CD4-positive, alpha-beta T cell treated with Interleukin-6 at 100 ng/mL for 8 hours (primary cell): ENCODE data around the gene KCNG3.
"Not testable (repeated sequence)": the region's sequence is repeated elsewhere in the genome, so short reads cannot be mapped to it uniquely, and the experiment has no call there.

Source experiments
- DNase-seq: peaks from one replicate; pipeline ENCODE4 v3.0.0-alpha.2; 2020; ENCODE audit warnings: mixed read lengths, low spot score

The KCNG3 gene

DNA sequence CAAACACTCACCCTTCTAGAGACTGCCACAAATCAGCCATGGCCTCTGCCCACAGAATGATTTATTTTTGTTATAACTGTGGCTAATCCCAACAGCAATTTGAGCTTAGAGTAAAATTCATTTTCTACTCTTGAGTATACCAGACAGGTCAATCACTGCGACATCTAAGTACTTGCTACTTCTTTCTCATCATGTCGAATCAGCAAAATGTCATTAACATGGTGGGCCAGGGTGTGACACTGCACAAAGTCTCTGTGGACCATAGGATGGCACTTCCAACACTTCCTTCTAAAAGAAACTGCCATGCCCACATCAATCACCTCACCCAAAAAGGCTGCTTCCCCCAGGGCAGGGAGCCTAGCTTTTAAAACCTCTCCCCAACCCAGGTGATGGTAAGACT, 64.4 kb downstream of the KCNG3 start:
- no peak for DNase-seq

DNA sequence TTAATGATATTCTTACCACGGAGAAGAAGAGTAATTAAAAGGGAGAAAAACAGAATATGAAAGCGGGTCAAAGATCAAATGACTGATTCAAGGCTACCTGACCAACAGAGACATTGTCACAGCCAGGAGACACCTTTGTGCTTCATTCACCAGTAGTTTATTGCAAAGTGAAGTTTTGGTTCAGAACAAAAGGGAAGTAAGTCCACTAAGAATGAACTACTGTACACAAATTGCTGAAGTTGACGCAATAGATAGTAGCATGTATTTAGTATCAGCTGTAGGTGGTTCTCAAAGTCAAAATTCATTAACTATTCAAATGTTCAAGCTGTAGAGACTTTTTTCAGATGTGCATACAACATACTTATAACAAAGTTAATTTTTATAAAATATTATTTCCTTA, 68.1 kb downstream of the KCNG3 start:
- no peak for DNase-seq

DNA sequence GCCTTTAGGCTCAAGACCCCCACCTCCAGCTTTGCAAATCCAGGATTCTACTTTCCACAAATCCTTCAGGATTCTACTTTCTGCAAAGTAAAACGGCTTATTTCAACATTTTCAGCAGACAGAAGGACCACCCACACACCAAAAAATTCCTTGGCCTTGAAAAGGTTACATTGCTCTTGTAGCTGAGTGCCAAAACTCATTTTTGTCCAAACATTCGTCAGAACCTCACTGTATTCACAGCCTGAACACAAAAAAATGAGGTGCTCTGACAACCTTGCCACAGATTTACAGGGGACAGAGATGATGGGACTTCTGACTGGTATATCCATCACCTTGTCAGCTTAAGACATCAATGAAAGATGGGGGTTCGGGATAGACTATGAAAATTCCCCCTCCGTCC, 69.7 kb downstream of the KCNG3 start:
- no peak for DNase-seq

DNA sequence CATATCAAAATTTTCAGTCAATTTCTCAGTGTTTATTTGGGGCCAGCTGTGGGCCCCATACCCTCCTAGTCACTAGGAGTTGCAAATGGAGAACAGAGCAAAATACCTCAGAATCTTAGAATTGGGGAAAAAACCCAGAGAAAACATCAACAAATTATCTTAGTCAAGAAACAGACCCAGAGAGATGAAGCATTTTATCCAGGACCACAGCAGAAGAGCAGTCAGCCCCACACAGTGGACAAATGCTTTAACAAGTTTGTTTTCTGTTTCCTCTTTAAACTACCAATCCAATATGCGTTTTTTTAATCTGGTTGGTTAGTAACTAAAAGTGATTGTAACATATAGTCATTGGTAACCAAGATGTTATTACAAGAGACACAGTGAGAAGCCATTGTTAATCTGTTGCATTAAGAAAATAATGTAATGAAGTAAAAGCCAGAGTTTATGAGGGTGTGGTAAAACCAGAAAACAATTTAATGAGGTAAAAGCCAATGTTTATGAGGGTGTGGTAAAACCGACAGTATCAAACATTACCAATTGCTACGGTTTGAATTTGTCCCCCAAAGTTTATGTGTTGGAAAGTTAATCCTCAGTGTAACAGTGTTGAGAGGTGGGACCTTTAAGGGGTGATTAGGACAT, 72.1 kb downstream of the KCNG3 start:
- DNase-seq = no peak

DNA sequence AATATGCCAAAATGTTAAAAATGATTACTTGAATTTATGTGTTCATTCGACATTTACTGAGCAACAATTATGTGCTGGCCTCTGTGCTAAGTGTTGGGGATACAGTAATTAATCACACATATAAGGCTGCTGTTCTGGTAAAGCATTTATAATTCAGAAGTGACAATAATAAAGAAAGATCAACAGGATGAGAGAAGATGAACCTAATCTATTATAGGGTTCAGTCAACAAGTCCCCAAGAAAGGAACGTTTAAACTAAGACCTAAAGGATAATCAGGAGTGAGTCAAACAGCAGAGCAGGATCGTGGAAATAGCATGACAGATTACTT, 72.7 kb downstream of the KCNG3 start:
- no peak for DNase-seq

DNA sequence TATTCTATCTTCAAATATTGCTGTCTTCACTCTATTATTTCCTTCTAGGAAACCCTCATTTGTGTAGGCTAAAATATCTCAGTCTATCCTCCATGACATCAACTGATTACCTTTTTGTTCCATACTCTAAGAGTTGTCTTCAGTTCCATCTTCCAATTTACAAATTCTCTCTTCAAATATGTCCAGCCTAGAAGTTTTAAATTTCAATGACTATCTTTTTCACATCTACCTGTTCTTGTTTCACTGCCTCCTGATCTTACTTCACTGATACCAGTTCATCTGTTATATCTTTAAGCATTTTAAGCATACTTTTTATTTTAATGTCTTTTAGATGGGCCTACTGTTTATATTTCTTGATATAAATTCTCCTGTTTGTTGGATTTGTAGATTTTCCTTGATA, 79.1 kb downstream of the KCNG3 start:
- DNase-seq = no peak

DNA sequence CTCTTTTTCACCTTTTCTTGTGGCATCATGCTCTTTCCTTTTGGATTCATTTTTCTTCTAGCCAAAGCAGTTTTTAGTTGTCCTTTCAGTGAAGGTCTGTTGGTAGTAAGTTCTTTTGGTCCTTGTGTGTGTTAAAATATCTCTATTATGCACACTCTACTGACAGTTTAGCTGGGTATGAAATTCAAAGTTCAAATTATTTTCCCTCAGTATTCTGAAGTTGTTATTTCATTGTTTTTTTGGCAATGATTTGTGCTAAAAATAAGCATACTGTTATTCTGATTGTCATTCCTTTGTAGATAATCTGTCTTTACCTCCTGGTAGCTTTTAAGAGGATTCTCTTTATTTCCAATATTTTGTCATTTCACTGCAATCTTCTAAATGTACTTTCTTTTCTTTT, 79.6 kb downstream of the KCNG3 start:
- DNase-seq = no peak

DNA sequence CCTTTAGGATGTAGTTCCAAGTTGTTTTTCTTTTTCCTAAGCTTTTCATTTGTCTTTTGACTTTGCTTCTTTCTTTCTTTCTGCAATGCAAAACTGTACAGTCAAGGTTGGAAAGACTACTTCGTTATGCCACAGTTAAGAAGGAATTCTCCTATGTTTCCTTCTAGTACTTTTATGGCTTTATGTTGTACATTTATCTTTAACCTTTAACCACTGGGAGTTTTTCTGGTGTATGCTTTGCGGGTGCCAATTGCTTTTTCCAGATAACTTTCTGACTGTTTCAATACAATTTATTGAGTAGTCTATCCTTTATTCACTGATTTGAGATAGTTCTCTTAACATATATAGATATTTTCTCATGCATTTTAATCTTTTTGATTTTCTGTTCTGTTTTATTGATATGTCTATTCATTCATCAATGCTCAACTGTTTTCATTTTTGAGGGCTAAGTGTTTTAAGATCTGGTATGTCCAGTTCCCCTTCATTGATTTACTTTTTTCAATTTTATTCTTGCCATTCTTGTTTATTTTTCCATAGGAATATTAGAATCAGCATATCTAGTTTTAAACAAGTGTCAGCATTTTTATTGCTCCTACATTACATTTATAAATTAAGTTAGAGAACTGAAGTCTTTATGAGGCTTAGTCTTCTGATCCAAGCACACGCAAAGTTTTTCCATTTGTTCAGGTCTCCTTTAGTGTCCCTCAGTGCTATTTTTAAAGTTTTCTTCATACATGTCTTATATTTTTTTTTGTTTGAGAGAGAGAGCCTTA, 82.9 kb downstream of the KCNG3 start:
- no peak for DNase-seq

DNA sequence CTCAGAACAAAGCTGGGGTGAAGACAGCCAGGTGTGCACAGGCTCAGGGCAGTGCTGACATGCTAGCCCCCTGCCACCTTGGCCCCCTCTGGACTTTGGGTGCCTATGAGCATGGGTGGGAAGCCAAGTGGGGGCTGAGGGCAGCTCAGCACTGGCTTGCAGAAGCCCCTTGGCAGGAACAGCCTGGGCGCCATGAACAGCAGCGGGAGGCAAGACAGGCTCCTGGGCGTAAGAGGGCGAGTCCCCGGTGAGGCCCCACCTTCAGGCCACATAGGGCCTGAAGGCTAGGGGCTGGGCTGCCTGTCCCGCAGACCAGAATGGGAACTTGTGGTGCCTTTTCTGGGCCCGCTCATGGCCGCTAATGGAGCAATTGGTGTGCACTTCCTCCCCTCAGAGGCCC, 85.8 kb downstream of the KCNG3 start:
- no peak for DNase-seq

DNA sequence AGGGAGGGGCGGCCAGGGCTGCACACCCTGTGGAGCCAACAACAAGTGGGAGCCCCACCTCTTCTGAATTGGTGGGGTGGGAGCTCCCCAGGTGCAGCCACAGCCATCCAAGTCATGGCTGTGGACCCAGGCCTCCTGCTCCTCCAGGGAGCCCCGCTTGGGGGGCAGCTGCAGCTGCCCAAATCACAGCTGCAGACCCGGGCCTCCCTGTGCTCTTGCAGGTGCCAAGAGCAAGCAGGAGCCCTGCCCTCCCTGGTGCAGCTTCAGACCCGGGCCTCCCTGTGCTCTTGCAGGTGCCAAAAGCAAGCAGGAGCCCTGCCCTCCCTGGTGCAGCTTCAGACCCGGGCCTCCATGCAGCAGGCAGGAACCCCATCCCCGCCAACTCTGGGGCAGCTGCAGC, 86.3 kb downstream of the KCNG3 start:
- DNase-seq = no peak

DNA sequence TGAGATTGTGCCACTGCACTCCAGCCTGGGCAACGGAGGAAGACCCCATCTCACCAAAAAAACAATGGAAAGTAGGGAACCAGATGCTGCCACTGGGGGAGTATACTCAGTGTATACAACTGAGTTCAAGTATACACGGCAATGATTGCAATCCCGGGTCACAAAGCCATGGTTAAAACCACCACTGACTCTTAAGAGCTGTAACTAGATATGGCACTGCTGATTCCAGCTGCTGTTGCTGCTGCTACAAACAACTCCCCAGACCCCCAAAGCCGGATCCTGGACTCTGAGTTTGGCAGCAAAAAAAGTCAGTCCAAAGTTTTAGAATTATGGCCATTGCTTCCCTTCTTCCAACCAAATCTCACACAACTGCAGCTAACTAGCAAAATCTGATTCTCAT, 89.1 kb downstream of the KCNG3 start:
- no peak for DNase-seq

DNA sequence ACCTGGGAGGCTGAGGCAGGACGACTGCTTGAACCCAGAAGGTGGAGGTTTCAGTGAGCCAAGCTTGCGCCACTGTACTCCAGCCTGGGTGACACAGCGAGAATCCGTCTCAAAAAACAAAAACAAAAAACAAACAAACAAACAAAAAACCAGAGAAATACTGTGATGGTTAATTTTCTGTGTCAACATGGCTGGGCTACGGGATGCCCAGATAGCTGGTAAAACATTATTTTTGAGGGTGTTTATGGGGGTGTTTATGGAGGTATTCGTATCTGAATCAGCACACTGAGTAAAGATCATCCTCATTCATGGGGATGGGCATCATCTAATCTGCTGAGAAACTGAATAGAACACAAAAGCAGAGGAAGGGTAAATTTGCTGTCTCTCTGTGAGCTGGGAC, 92.0 kb downstream of the KCNG3 start:
- no peak for DNase-seq

DNA sequence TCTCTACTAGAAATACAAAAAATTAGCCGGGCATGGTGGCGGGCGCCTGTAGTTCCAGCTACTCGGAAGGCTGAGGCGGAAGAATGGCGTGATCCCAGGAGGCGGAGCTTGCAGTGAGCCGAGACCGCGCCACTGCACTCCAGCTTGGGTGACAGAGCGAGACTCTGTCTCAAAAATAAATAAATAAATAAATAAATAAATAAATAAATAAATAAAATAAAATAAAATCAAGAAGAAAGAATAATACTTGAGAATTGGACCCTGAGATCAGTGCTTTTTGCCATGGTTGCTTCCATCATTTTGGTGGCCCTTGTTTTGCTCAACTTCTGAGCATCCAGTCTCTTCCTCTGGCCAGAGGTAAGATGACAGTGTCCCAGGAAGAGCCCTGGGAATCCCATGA, 95.7 kb downstream of the KCNG3 start:
- DNase-seq = not testable (repeated sequence)

DNA sequence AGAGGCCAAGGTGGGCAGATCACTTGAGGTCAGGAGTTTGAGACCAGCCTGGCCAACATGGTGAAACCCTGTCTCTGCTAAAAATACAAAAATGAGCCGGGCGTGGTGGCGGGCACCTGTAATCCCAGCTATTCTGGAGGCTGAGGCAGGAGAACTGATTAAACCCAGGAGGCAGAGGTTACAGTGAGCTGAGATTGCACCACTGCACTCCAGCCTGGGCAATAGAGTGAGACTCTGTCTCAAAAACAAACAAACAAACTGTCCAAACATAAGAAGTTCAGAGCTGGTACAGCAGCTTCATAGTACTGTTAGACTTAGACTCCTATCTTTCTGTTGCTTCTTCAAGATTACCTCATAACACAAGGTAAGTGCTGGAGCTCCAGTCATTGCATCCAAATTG, 100.5 kb downstream of the KCNG3 start:
- DNase-seq = not testable (repeated sequence)

DNA sequence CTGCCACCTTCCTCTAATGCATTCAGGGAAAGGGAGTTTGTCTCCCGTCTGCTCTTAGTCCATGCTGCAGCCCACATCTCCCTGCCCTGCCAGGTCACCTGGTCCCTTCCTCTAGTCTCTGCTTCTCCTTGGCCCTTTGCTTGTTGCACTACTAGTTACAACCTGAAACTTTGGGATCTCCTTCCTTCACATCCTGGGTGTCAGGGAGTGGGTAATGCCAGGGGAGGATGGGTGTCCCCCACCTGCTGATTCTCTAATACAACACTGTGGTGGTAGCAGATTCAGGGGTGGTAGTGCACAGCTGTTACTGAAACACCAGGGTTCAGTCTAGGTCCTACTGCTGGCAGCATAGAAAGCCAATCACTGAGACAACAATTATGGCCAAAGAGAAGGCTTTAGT, 101.6 kb downstream of the KCNG3 start:
- no peak for DNase-seq
